ENCODE data around the gene MTAP.

- no peak for TF ChIP-seq CTCF (optimal IDR thresholded peaks at IDR 0.05 in 1 of 3, IDR thresholded peaks at IDR 0.05 in 1 of 3, conservative IDR thresholded peaks at IDR 0.05 in 1 of 3; ENCODE audit: extremely low read depth in 1 of 3, insufficient read depth in 2 of 3, low read length in 3 of 3)
- no peak for TF ChIP-seq EZH2 (IDR thresholded peaks at IDR 0.05; ENCODE audit: low read length)
Observed at GRCh38 chr9:21966140-21966851, 163.9 kb downstream of the MTAP start.
